ENCODE data around the gene NEU1. TPM values are rescaled to one million over a fixed set of nuclear protein-coding genes. Genes with fewer than 3 reads are reported as not detected.

The NEU1 gene
- polyA plus RNA-seq, 3 donors from 2014 or later = 37.5 to 44.9 (median 40.5) TPM

- Mint-ChIP-seq H3K4me3 (peak overlapping the region; percentile 56 to 86 (median 70)), H3K27me3 (ENCODE audit: low read depth in 3 of 3) (peaks cover 12 to 18% (median 15%) of the 10 kb centered on the region in 3 donors), H3K27ac (peak overlapping the region in 1 of 6 donors; percentile 45), H3K36me3 (no peaks in the 10 kb centered on the region), H3K9me3 (no peaks in the 10 kb centered on the region), H3K4me1 (peaks cover 45 to 48% of the 10 kb centered on the region in 2 donors)
- no peak for DNase-seq
These were observed 38.3 kb upstream of the NEU1 start for GRCh38 chr6:31900917-31901414.

- peaks cover 49 to 50% of the 10 kb centered on the region in 2 donors for H3K4me1 Mint-ChIP-seq
- H3K27me3 Mint-ChIP-seq (ENCODE audit: low read depth in 3 of 3) = peaks cover 12 to 18% (median 15%) of the 10 kb centered on the region in 3 donors
- peak overlapping the region; percentile 65 to 74 (median 72) for H3K4me3 Mint-ChIP-seq
- no peaks in the 10 kb centered on the region for H3K36me3 Mint-ChIP-seq
- no peaks in the 10 kb centered on the region for H3K9me3 Mint-ChIP-seq
- peak; percentile 61 to 64 (median 63) for DNase-seq
- peak overlapping the region; percentile 56 to 87 (median 79) for H3K27ac Mint-ChIP-seq
These were observed 37.5 kb upstream of the NEU1 start for GRCh38 chr6:31899882-31900722.

GRCh38 chr6:31899215-31899614, 36.6 kb upstream of the NEU1 start:
- no peaks in the 10 kb centered on the region for H3K9me3 Mint-ChIP-seq
- no peak for DNase-seq
- peaks cover 49 to 50% of the 10 kb centered on the region in 2 donors for H3K4me1 Mint-ChIP-seq
- H3K27ac Mint-ChIP-seq = peak overlapping the region in 3 of 6 donors; percentile 72 to 81 (median 77)
- H3K4me3 Mint-ChIP-seq = peak overlapping the region; percentile 65 to 74 (median 72)
- H3K27me3 Mint-ChIP-seq (ENCODE audit: low read depth in 3 of 3) = peaks cover 12 to 18% (median 15%) of the 10 kb centered on the region in 3 donors
- H3K36me3 Mint-ChIP-seq = no peaks in the 10 kb centered on the region

GRCh38 chr6:31898383-31899011, 35.9 kb upstream of the NEU1 start:
- Mint-ChIP-seq H3K36me3 (no peaks in the 10 kb centered on the region), H3K9me3 (no peaks in the 10 kb centered on the region), H3K4me1 (peaks cover 49 to 50% of the 10 kb centered on the region in 2 donors), H3K27me3 (ENCODE audit: low read depth in 3 of 3) (peaks cover 12 to 18% (median 15%) of the 10 kb centered on the region in 3 donors), H3K4me3 (peak overlapping the region; percentile 91 to 99 (median 96)), H3K27ac (peak overlapping the region; percentile 91 to 99 (median 95))
- peak; percentile 40 to 43 (median 41) for DNase-seq

GRCh38 chr6:31897612-31898382, 35.2 kb upstream of the NEU1 start, which contains the start of gene EHMT2:
Gene EHMT2, minus strand, starts transcription at chr6:31897698. Its CDS starts 21 bp downstream, at chr6:31897677.
- H3K36me3 Mint-ChIP-seq = no peaks in the 10 kb centered on the region
- peak; percentile 82 to 84 (median 83) for DNase-seq
- peak within 1 kb of the TSS; percentile 91 to 99 (median 95) for H3K27ac Mint-ChIP-seq
- H3K9me3 Mint-ChIP-seq = no peaks in the 10 kb centered on the region
- H3K4me3 Mint-ChIP-seq = peak within 1 kb of the TSS; percentile 91 to 99 (median 96)
- peaks cover 44 to 46% of the 10 kb centered on the region in 2 donors for H3K4me1 Mint-ChIP-seq
- H3K27me3 Mint-ChIP-seq (ENCODE audit: low read depth in 3 of 3) = peaks cover 12 to 14% (median 13%) of the 10 kb centered on the region in 3 donors

- DNase-seq = peak in 1 of 3 donors; percentile 3
- H3K9me3 Mint-ChIP-seq = no peaks in the 10 kb centered on the region
- peaks cover 38 to 40% of the 10 kb centered on the region in 2 donors for H3K4me1 Mint-ChIP-seq
- H3K27ac Mint-ChIP-seq = peak overlapping the region; percentile 67 to 94 (median 88)
- peaks cover 0 to 7% (median 3%) of the 10 kb centered on the region in 3 donors for H3K36me3 Mint-ChIP-seq
- H3K4me3 Mint-ChIP-seq = peak overlapping the region; percentile 71 to 95 (median 82)
- H3K27me3 Mint-ChIP-seq (ENCODE audit: low read depth in 3 of 3) = peaks cover 6 to 13% (median 10%) of the 10 kb centered on the region in 3 donors
These were observed 34.4 kb upstream of the NEU1 start for GRCh38 chr6:31896856-31897611.

GRCh38 chr6:31896493-31896855, 33.9 kb upstream of the NEU1 start:
- peak overlapping the region; percentile 71 to 85 (median 82) for H3K4me3 Mint-ChIP-seq
- H3K9me3 Mint-ChIP-seq = no peaks in the 10 kb centered on the region
- H3K36me3 Mint-ChIP-seq = peaks cover 3 to 11% (median 9%) of the 10 kb centered on the region in 3 donors
- peaks cover 5 to 12% (median 10%) of the 10 kb centered on the region in 3 donors for H3K27me3 Mint-ChIP-seq (ENCODE audit: low read depth in 3 of 3)
- peak overlapping the region; percentile 67 to 94 (median 88) for H3K27ac Mint-ChIP-seq
- peaks cover 38 to 39% of the 10 kb centered on the region in 2 donors for H3K4me1 Mint-ChIP-seq
- no peak for DNase-seq

- H3K27ac Mint-ChIP-seq = no peak overlapping the region
These were observed 30.2 kb upstream of the NEU1 start for GRCh38 chr6:31892821-31893220.

GRCh38 chr6:31889331-31889972, 26.8 kb upstream of the NEU1 start:
- H3K9me3 Mint-ChIP-seq = no peaks in the 10 kb centered on the region
- no peaks in the 10 kb centered on the region for H3K4me1 Mint-ChIP-seq
- no peak for DNase-seq
- no peak overlapping the region for H3K4me3 Mint-ChIP-seq
- H3K36me3 Mint-ChIP-seq = peaks cover 20 to 39% (median 23%) of the 10 kb centered on the region in 3 donors
- H3K27me3 Mint-ChIP-seq (ENCODE audit: low read depth in 3 of 3) = no peaks in the 10 kb centered on the region
- no peak overlapping the region for H3K27ac Mint-ChIP-seq

More at GRCh38 chr6:31892821-31893220, 30.2 kb upstream of the NEU1 start:
- Mint-ChIP-seq H3K9me3 (no peaks in the 10 kb centered on the region), H3K4me1 (peaks cover 10 to 14% of the 10 kb centered on the region in 2 donors), H3K36me3 (peaks cover 15 to 23% (median 18%) of the 10 kb centered on the region in 3 donors), H3K27me3 (ENCODE audit: low read depth in 3 of 3) (peaks cover 0 to 2% (median 0%) of the 10 kb centered on the region in 3 donors), H3K4me3 (no peak overlapping the region)
- no peak for DNase-seq

- H3K4me3 Mint-ChIP-seq = no peak overlapping the region
- peaks cover 20 to 39% (median 23%) of the 10 kb centered on the region in 3 donors for H3K36me3 Mint-ChIP-seq
- H3K4me1 Mint-ChIP-seq = no peaks in the 10 kb centered on the region
- H3K9me3 Mint-ChIP-seq = no peaks in the 10 kb centered on the region
- H3K27ac Mint-ChIP-seq = no peak overlapping the region
- H3K27me3 Mint-ChIP-seq (ENCODE audit: low read depth in 3 of 3) = no peaks in the 10 kb centered on the region
- peak in 2 of 3 donors; percentile 34 to 43 for DNase-seq
These were observed 25.9 kb upstream of the NEU1 start for GRCh38 chr6:31888276-31889258.

- H3K27ac Mint-ChIP-seq = no peak overlapping the region
- H3K4me3 Mint-ChIP-seq = no peak overlapping the region
- H3K27me3 Mint-ChIP-seq (ENCODE audit: low read depth in 3 of 3) = no peaks in the 10 kb centered on the region
- H3K36me3 Mint-ChIP-seq = peaks cover 20 to 41% (median 20%) of the 10 kb centered on the region in 3 donors
- no peaks in the 10 kb centered on the region for H3K4me1 Mint-ChIP-seq
- no peaks in the 10 kb centered on the region for H3K9me3 Mint-ChIP-seq
- no peak for DNase-seq
These were observed 24.8 kb upstream of the NEU1 start for GRCh38 chr6:31887173-31888007.

Data from immature natural killer cell (primary cell).